ENCODE measurements around the gene TASL.

Gene TASL

GRCh38 chrX:30561191-30561590, 16.4 kb downstream of the TASL start:
- Histone ChIP-seq H3K4me3 (ENCODE audit: control insufficient read depth in 1 of 7, extremely low read depth in 1 of 7, insufficient read depth in 4 of 7, low read depth in 2 of 7, low read length in 6 of 7) (no peak overlapping the region), H3K27ac (ENCODE audit: insufficient read depth in 1 of 2, low read depth in 1 of 2, low read length in 2 of 2, poor library complexity in 1 of 2, severe bottlenecking in 2 of 2) (peak overlapping the region in 1 of 2 experiments; percentile 25), H3K9me3 (ENCODE audit: control extremely low read depth in 1 of 5, control insufficient read depth in 4 of 5, insufficient read depth in 2 of 5, low read depth in 1 of 5, low read length in 4 of 5) (peaks cover 0 to 2% (median 0%) of the 10 kb centered on the region in 5 experiments), H3K4me1 (ENCODE audit: control extremely low read depth in 1 of 4, control insufficient read depth in 4 of 4, insufficient read depth in 4 of 4, low read length in 3 of 4) (peaks cover 0 to 4% (median 0%) of the 10 kb centered on the region in 4 experiments), H3K36me3 (ENCODE audit: control insufficient read depth in 4 of 4, insufficient read depth in 4 of 4, low read length in 3 of 4) (peaks cover 5 to 47% (median 16%) of the 10 kb centered on the region in 4 experiments), H3K27me3 (replicated peaks in 2 of 5; ENCODE audit: control insufficient read depth in 4 of 5, insufficient read depth in 5 of 5, low read length in 4 of 5) (no peaks in the 10 kb centered on the region)
- no CpG with 5 or more reads among the region's 2 CpGs for WGBS (ENCODE audit: insufficient coverage)
- no peak for DNase-seq
- POLR2A ChIA-PET, result no interaction called here
- CTCF ChIA-PET, result no interaction called here

DNA sequence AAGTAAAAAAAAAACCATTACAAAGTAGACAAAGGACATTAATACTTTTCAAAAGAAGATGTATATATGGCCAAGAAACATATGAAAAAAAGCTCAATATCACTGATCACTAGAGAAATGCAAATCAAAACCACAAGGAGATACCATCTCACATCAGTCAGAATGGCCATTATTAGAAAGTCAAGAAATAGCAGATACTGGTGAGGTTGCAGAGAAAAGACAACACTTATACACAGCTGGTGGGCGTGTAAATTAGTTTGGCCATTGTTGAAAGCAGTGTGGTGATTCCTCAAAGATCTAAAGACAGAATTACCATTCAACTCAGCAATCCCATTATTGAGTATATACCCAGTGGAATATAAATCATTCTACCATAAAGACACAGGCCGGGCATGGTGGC, 39.3 kb downstream of the TASL start:
- DNase-seq, result no peak
- Histone ChIP-seq H3K4me1 (ENCODE audit: control extremely low read depth in 1 of 4, control insufficient read depth in 4 of 4, insufficient read depth in 4 of 4, low read length in 3 of 4) (no peaks in the 10 kb centered on the region), H3K27me3 (replicated peaks in 2 of 5; ENCODE audit: control insufficient read depth in 4 of 5, insufficient read depth in 5 of 5, low read length in 4 of 5) (peaks cover 0 to 2% (median 0%) of the 10 kb centered on the region in 5 experiments), H3K4me3 (ENCODE audit: control insufficient read depth in 1 of 7, extremely low read depth in 1 of 7, insufficient read depth in 4 of 7, low read depth in 2 of 7, low read length in 6 of 7) (no peak overlapping the region), H3K9me3 (ENCODE audit: control extremely low read depth in 1 of 5, control insufficient read depth in 4 of 5, insufficient read depth in 2 of 5, low read depth in 1 of 5, low read length in 4 of 5) (peaks cover 0 to 5% (median 0%) of the 10 kb centered on the region in 5 experiments), H3K36me3 (ENCODE audit: control insufficient read depth in 4 of 4, insufficient read depth in 4 of 4, low read length in 3 of 4) (no peaks in the 10 kb centered on the region), H3K27ac (ENCODE audit: insufficient read depth in 1 of 2, low read depth in 1 of 2, low read length in 2 of 2, poor library complexity in 1 of 2, severe bottlenecking in 2 of 2) (no peak overlapping the region)
- POLR2A ChIA-PET, result no interaction called here
- WGBS (ENCODE audit: insufficient coverage), result 100% methylated on average over 1 of the region's 2 CpGs
- CTCF ChIA-PET, result no interaction called here

DNA sequence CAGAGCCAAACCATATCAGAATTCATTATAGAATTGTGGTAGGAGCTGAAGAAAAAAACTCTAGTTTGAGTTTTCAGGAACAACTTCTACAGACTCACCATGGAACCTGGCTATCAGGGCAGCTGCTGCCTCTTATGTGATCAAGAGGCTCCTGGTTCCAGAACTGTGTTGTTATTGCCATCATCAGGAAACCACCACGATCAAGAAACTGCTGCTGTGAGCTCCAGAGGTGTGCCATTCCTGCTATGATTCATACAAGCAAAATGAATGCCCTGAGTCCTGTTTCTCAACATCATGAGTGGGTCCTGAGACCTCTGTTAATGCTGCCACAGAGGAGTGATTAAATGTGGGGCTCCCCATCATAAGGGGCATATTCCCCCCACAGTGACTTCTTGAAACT, 43.7 kb downstream of the TASL start:
- H3K4me1 ChIP-seq (ENCODE audit: control extremely low read depth in 1 of 4, control insufficient read depth in 4 of 4, insufficient read depth in 4 of 4, low read length in 3 of 4), result no peaks in the 10 kb centered on the region
- H3K36me3 ChIP-seq (ENCODE audit: control insufficient read depth in 4 of 4, insufficient read depth in 4 of 4, low read length in 3 of 4), result no peaks in the 10 kb centered on the region
- ChIA-PET POLR2A (no interaction called here), CTCF (no interaction called here)
- no peak overlapping the region for H3K27ac ChIP-seq (ENCODE audit: insufficient read depth in 1 of 2, low read depth in 1 of 2, low read length in 2 of 2, poor library complexity in 1 of 2, severe bottlenecking in 2 of 2)
- H3K4me3 ChIP-seq (ENCODE audit: control insufficient read depth in 1 of 7, extremely low read depth in 1 of 7, insufficient read depth in 4 of 7, low read depth in 2 of 7, low read length in 6 of 7), result no peak overlapping the region
- H3K9me3 ChIP-seq (ENCODE audit: control extremely low read depth in 1 of 5, control insufficient read depth in 4 of 5, insufficient read depth in 2 of 5, low read depth in 1 of 5, low read length in 4 of 5), result peaks cover 0 to 2% (median 0%) of the 10 kb centered on the region in 5 experiments
- peaks cover 0 to 2% (median 0%) of the 10 kb centered on the region in 5 experiments for H3K27me3 ChIP-seq (replicated peaks in 2 of 5; ENCODE audit: control insufficient read depth in 4 of 5, insufficient read depth in 5 of 5, low read length in 4 of 5)
- DNase-seq, result peak in 1 of 3 donors; percentile 3
- WGBS (ENCODE audit: insufficient coverage), result 62% methylated on average over 1 of the region's 1 CpG

GRCh38 chrX:30533266-30533665, 44.3 kb downstream of the TASL start:
- H3K27ac ChIP-seq (ENCODE audit: insufficient read depth in 1 of 2, low read depth in 1 of 2, low read length in 2 of 2, poor library complexity in 1 of 2, severe bottlenecking in 2 of 2), result no peak overlapping the region
- POLR2A ChIA-PET, result no interaction called here
- peaks cover 0 to 2% (median 0%) of the 10 kb centered on the region in 5 experiments for H3K27me3 ChIP-seq (replicated peaks in 2 of 5; ENCODE audit: control insufficient read depth in 4 of 5, insufficient read depth in 5 of 5, low read length in 4 of 5)
- no peaks in the 10 kb centered on the region for H3K36me3 ChIP-seq (ENCODE audit: control insufficient read depth in 4 of 4, insufficient read depth in 4 of 4, low read length in 3 of 4)
- H3K9me3 ChIP-seq (ENCODE audit: control extremely low read depth in 1 of 5, control insufficient read depth in 4 of 5, insufficient read depth in 2 of 5, low read depth in 1 of 5, low read length in 4 of 5), result no peaks in the 10 kb centered on the region
- CTCF ChIA-PET, result no interaction called here
- no peak for DNase-seq
- no peaks in the 10 kb centered on the region for H3K4me1 ChIP-seq (ENCODE audit: control extremely low read depth in 1 of 4, control insufficient read depth in 4 of 4, insufficient read depth in 4 of 4, low read length in 3 of 4)
- no CpG with 5 or more reads among the region's 2 CpGs for WGBS (ENCODE audit: insufficient coverage)
- no peak overlapping the region for H3K4me3 ChIP-seq (ENCODE audit: control insufficient read depth in 1 of 7, extremely low read depth in 1 of 7, insufficient read depth in 4 of 7, low read depth in 2 of 7, low read length in 6 of 7)

DNA sequence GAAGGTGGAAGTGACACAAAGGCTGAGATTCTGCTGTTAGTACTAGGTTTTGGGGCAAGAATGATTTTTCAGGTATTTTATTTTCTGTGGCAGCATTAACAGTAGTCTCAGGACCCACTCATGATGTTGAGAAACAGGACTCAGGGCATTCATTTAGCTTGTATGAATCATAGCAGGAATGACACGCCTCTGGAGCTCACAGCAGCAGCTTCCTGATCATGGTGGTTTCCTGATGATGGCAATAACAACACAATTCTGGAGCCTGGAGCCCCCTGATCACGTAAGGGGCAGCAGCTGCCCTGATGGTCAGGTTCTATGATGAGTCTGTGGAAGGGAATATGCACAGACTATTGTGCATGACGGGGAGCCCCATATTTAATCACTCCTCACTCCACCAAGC, 47.0 kb downstream of the TASL start:
- Histone ChIP-seq H3K27me3 (replicated peaks in 2 of 5; ENCODE audit: control insufficient read depth in 4 of 5, insufficient read depth in 5 of 5, low read length in 4 of 5) (no peaks in the 10 kb centered on the region), H3K9me3 (ENCODE audit: control extremely low read depth in 1 of 5, control insufficient read depth in 4 of 5, insufficient read depth in 2 of 5, low read depth in 1 of 5, low read length in 4 of 5) (no peaks in the 10 kb centered on the region), H3K4me3 (ENCODE audit: control insufficient read depth in 1 of 7, extremely low read depth in 1 of 7, insufficient read depth in 4 of 7, low read depth in 2 of 7, low read length in 6 of 7) (no peak overlapping the region), H3K36me3 (ENCODE audit: control insufficient read depth in 4 of 4, insufficient read depth in 4 of 4, low read length in 3 of 4) (no peaks in the 10 kb centered on the region), H3K27ac (ENCODE audit: insufficient read depth in 1 of 2, low read depth in 1 of 2, low read length in 2 of 2, poor library complexity in 1 of 2, severe bottlenecking in 2 of 2) (no peak overlapping the region), H3K4me1 (ENCODE audit: control extremely low read depth in 1 of 4, control insufficient read depth in 4 of 4, insufficient read depth in 4 of 4, low read length in 3 of 4) (no peaks in the 10 kb centered on the region)
- WGBS (ENCODE audit: insufficient coverage), result 75% methylated on average over 2 of the region's 3 CpGs
- ChIA-PET CTCF (interaction anchor here (1.2 kb wide), 1 partner anchor 40 kb away, joined by 3 read pairs; no protein-coding TSS in a partner anchor), POLR2A (no interaction called here)
- DNase-seq, result peak in 2 of 3 donors; percentile 18 to 46

DNA sequence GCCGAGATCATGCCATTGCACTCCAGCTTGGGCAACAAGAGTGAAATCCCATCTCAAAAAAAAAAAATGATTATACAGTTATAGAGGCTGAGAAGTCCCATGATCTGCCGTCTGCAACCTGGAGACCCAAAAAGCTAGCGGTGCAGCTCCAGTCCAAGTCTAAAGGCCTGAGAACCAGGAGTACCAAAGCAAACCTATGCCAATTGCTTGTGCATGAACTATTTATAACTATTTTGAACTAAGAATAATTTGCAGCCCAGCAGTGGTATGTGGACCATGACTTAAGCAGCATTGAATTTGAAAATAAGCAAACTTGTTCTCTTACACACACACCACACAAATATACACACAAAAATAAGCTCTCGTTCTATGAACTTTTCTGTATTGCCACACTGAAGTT, 51.8 kb downstream of the TASL start:
- H3K27ac ChIP-seq (ENCODE audit: insufficient read depth in 1 of 2, low read depth in 1 of 2, low read length in 2 of 2, poor library complexity in 1 of 2, severe bottlenecking in 2 of 2), result no peak overlapping the region
- H3K4me3 ChIP-seq (ENCODE audit: control insufficient read depth in 1 of 7, extremely low read depth in 1 of 7, insufficient read depth in 4 of 7, low read depth in 2 of 7, low read length in 6 of 7), result no peak overlapping the region
- no peak for DNase-seq
- no peaks in the 10 kb centered on the region for H3K9me3 ChIP-seq (ENCODE audit: control extremely low read depth in 1 of 5, control insufficient read depth in 4 of 5, insufficient read depth in 2 of 5, low read depth in 1 of 5, low read length in 4 of 5)
- no peaks in the 10 kb centered on the region for H3K4me1 ChIP-seq (ENCODE audit: control extremely low read depth in 1 of 4, control insufficient read depth in 4 of 4, insufficient read depth in 4 of 4, low read length in 3 of 4)
- ChIA-PET CTCF (interaction anchor here (1.1 kb wide), 1 partner anchor 13 kb away, joined by 4 read pairs; no protein-coding TSS in a partner anchor), POLR2A (no interaction called here)
- 92% methylated on average over 3 of the region's 4 CpGs for WGBS (ENCODE audit: insufficient coverage)
- no peaks in the 10 kb centered on the region for H3K36me3 ChIP-seq (ENCODE audit: control insufficient read depth in 4 of 4, insufficient read depth in 4 of 4, low read length in 3 of 4)
- no peaks in the 10 kb centered on the region for H3K27me3 ChIP-seq (replicated peaks in 2 of 5; ENCODE audit: control insufficient read depth in 4 of 5, insufficient read depth in 5 of 5, low read length in 4 of 5)

DNA sequence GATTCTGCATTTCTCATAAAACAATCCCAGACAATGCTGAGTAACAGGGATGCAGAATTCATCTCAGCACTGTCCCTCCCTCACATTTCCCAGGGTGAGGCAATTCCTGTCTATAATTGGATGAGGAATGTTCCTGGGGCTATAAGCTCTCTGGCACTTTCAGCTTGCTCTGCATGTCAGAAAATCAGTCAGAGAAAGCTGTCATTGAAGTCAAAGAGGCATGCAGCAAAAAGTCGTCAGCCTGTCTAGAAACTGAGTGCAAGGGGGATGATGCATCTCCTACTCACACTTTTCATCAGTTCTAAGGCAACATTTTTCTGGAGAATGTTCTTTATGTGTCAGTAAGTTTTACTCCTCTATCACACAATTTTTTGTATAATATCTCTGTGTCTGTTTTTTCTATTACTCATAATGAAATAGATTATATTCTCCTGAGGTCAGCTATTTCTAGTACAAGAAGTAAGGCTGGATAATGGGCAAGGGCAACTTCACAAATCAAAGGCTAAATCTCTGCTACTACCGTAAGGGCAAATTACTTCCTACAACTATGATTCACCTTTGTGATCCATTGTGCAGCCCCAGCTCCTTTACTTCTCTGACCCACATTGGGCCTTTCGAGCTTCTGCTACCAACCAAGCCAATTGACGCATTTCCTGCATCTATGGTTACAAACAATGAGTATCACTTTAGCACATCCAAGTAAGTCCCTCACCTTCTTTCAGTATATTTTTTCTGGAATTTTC, 56.0 kb downstream of the TASL start:
- Histone ChIP-seq H3K4me1 (ENCODE audit: control extremely low read depth in 1 of 4, control insufficient read depth in 4 of 4, insufficient read depth in 4 of 4, low read length in 3 of 4) (no peaks in the 10 kb centered on the region), H3K9me3 (ENCODE audit: control extremely low read depth in 1 of 5, control insufficient read depth in 4 of 5, insufficient read depth in 2 of 5, low read depth in 1 of 5, low read length in 4 of 5) (no peaks in the 10 kb centered on the region), H3K27ac (ENCODE audit: insufficient read depth in 1 of 2, low read depth in 1 of 2, low read length in 2 of 2, poor library complexity in 1 of 2, severe bottlenecking in 2 of 2) (no peak overlapping the region), H3K36me3 (ENCODE audit: control insufficient read depth in 4 of 4, insufficient read depth in 4 of 4, low read length in 3 of 4) (no peaks in the 10 kb centered on the region), H3K4me3 (ENCODE audit: control insufficient read depth in 1 of 7, extremely low read depth in 1 of 7, insufficient read depth in 4 of 7, low read depth in 2 of 7, low read length in 6 of 7) (no peak overlapping the region), H3K27me3 (replicated peaks in 2 of 5; ENCODE audit: control insufficient read depth in 4 of 5, insufficient read depth in 5 of 5, low read length in 4 of 5) (no peaks in the 10 kb centered on the region)
- CTCF ChIA-PET, result no interaction called here
- no peak for DNase-seq
- WGBS (ENCODE audit: insufficient coverage), result 81% methylated on average over 3 of the region's 4 CpGs
- POLR2A ChIA-PET, result no interaction called here
